Osteoblast (primary cell): ENCODE results near the gene BGN. TPM values are rescaled to one million over a fixed set of nuclear protein-coding genes. Genes with fewer than 3 reads are reported as not detected.

Source experiments
- DNase-seq: peaks from one replicate; pipeline ENCODE4 v3.0.0; 2011; ENCODE audit warnings: low spot score, mixed read lengths; ENCODE audit not compliant: insufficient read length; ENCODE audit errors: missing footprints
- H2AFZ ChIP-seq: 2 replicates; pipeline ENCODE4 v1.6.0; 2011; ENCODE audit warnings: mild to moderate bottlenecking, low read length
- H3K27ac ChIP-seq: 2 replicates; pipeline ENCODE4 v1.5.1; 2011; ENCODE audit warnings: mild to moderate bottlenecking, low read depth, low read length, moderate library complexity
- H3K27me3 ChIP-seq: 2 replicates; pipeline ENCODE4 v1.6.0; 2012; ENCODE audit warnings: mild to moderate bottlenecking, control low read depth, inconsistent platforms, low read length, moderate library complexity; ENCODE audit not compliant: insufficient read depth
- H3K36me3 ChIP-seq: 2 replicates; pipeline ENCODE4 v1.5.1; 2011; ENCODE audit warnings: mild to moderate bottlenecking, low read length, control low read depth, moderate library complexity; ENCODE audit not compliant: insufficient read depth
- H3K4me1 ChIP-seq: 2 replicates; pipeline ENCODE4 v1.5.1; 2011; ENCODE audit warnings: mild to moderate bottlenecking, low read length, control low read depth, moderate library complexity; ENCODE audit not compliant: insufficient read depth
- H3K4me2 ChIP-seq: 2 replicates; pipeline ENCODE4 v1.6.0; 2011; ENCODE audit warnings: mild to moderate bottlenecking, low read length; ENCODE audit not compliant: insufficient read depth
- H3K4me3 ChIP-seq: fragments of 200-600 bp; sonication (generic); 3 replicates; pipeline ENCODE4 v1.5.1; 2012; ENCODE audit warnings: mild to moderate bottlenecking, low read length, inconsistent platforms; ENCODE audit not compliant: insufficient read depth
- H3K79me2 ChIP-seq: 2 replicates; pipeline ENCODE4 v1.6.0; 2012; ENCODE audit warnings: mild to moderate bottlenecking, low read length, control low read depth, inconsistent platforms; ENCODE audit not compliant: insufficient read depth
- H3K9me3 ChIP-seq: 2 replicates; pipeline ENCODE4 v1.5.1; 2011; ENCODE audit warnings: low read depth, low read length, control low read depth
- H4K20me1 ChIP-seq: 2 replicates; pipeline ENCODE4 v1.6.0; 2012; ENCODE audit warnings: mild to moderate bottlenecking, low read length, control low read depth; ENCODE audit not compliant: insufficient read depth
- CTCF ChIP-seq: IDR thresholded peaks from 2 replicates; pipeline ENCODE4 v1.5.1; 2011; ENCODE audit warnings: mild to moderate bottlenecking, low read depth, low read length, moderate library complexity; ENCODE audit errors: extremely low read depth
- total RNA-seq: library from RNA; depleted of rRNA; stranded (reverse); fragments of >200 nt; gene quantifications from 2 replicates; pipeline ENCODE4 v1.2.3, GENCODE V29; 2012

The BGN gene
- total RNA-seq, 1 donor = 139 TPM

- Histone ChIP-seq H3K36me3 (no peaks in the 10 kb centered on the region), H3K27me3 (no peaks in the 10 kb centered on the region), H3K27ac (no peak overlapping the region), H3K9me3 (no peaks in the 10 kb centered on the region), H3K4me3 (no peak overlapping the region), H3K4me1 (peaks cover 14% of the 10 kb centered on the region), H3K4me2 (no peak overlapping the region), H4K20me1 (peaks cover 7% of the 10 kb centered on the region), H3K79me2 (peaks cover 19% of the 10 kb centered on the region), H2AFZ (no peak overlapping the region)
- no peak for DNase-seq
- TF ChIP-seq CTCF = no peak
These were observed 2.2 kb upstream of the BGN start for GRCh38 chrX:153492543-153492942.

- TF ChIP-seq CTCF = no peak
- Histone ChIP-seq H3K27me3 (no peaks in the 10 kb centered on the region), H3K27ac (no peak overlapping the region), H3K79me2 (peaks cover 24% of the 10 kb centered on the region), H3K9me3 (no peaks in the 10 kb centered on the region), H3K4me3 (no peak overlapping the region), H3K36me3 (no peaks in the 10 kb centered on the region), H3K4me1 (peaks cover 13% of the 10 kb centered on the region), H3K4me2 (no peak overlapping the region), H4K20me1 (peaks cover 11% of the 10 kb centered on the region), H2AFZ (no peak overlapping the region)
- DNase-seq = no peak
These were observed 1.7 kb upstream of the BGN start for GRCh38 chrX:153493085-153493484.

DNA sequence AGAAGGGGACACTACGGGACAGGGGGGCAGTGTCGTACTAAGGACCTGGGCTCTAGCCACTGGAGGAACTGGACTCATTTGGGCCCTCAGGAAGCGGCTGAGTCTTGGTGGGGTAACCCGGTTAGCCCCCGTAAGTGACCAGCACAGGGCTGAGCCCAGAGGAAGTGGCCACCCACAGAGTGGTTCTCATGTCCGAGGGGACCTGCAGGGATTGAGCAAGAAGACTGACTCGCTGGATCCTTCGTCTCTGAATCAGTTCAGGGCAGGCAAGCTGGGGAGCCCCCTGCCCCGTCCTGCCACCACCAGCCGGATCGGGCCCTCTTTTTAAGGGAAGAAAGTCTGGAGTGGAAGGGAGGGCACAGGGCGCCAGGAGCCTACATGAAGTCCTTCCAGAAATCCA is 719 bp upstream of the BGN start:
- Histone ChIP-seq H3K4me3 (peak overlapping the region; percentile 51), H3K4me1 (peaks cover 15% of the 10 kb centered on the region), H3K27ac (peak overlapping the region; percentile 51), H3K9me3 (no peaks in the 10 kb centered on the region), H3K79me2 (peaks cover 34% of the 10 kb centered on the region), H3K4me2 (peak overlapping the region; percentile 51), H4K20me1 (peaks cover 19% of the 10 kb centered on the region), H3K27me3 (no peaks in the 10 kb centered on the region), H3K36me3 (no peaks in the 10 kb centered on the region), H2AFZ (no peak overlapping the region)
- DNase-seq = no peak
- TF ChIP-seq CTCF = no peak

DNA sequence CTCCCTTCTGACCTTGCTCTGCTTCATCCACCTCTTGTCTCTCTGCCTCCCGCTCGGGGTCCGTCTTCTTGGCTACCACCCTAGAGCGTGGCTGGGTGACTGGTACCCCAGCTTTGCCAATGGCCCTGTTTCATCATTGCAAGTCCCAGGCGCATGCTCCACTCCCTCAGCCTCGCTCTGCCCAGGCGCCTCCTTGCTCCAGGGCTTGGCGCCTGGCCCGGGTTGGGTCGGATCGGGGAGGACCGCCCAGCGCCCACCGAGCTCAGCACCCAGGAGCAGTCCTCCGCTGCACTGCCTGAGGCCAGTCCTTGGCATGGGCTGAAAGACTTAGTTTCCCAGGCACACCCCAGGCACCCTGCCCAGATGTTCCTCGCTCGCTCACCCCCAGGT is 577 bp downstream of the BGN start:
- H3K4me1 ChIP-seq = peaks cover 26% of the 10 kb centered on the region
- TF ChIP-seq CTCF = no peak
- no peaks in the 10 kb centered on the region for H3K9me3 ChIP-seq
- H3K4me3 ChIP-seq = peak overlapping the region; percentile 82
- H3K27ac ChIP-seq = peak overlapping the region; percentile 41
- DNase-seq = no peak
- peaks cover 31% of the 10 kb centered on the region for H4K20me1 ChIP-seq
- H3K27me3 ChIP-seq = no peaks in the 10 kb centered on the region
- H3K79me2 ChIP-seq = peaks cover 47% of the 10 kb centered on the region
- peak overlapping the region; percentile 80 for H3K4me2 ChIP-seq
- H2AFZ ChIP-seq = no peak overlapping the region
- no peaks in the 10 kb centered on the region for H3K36me3 ChIP-seq
